ENCODE data around the gene LEF1. TPM values are rescaled to one million over a fixed set of nuclear protein-coding genes. Genes with fewer than 3 reads are reported as not detected.

LEF1 gene
- total and polyA plus RNA-seq, 9 of the 15 experiments (the other 6 are each of a cell fraction or from before 2014, with no cell fraction given), result 15.1 to 81.1 (median 29.7) TPM

DNA sequence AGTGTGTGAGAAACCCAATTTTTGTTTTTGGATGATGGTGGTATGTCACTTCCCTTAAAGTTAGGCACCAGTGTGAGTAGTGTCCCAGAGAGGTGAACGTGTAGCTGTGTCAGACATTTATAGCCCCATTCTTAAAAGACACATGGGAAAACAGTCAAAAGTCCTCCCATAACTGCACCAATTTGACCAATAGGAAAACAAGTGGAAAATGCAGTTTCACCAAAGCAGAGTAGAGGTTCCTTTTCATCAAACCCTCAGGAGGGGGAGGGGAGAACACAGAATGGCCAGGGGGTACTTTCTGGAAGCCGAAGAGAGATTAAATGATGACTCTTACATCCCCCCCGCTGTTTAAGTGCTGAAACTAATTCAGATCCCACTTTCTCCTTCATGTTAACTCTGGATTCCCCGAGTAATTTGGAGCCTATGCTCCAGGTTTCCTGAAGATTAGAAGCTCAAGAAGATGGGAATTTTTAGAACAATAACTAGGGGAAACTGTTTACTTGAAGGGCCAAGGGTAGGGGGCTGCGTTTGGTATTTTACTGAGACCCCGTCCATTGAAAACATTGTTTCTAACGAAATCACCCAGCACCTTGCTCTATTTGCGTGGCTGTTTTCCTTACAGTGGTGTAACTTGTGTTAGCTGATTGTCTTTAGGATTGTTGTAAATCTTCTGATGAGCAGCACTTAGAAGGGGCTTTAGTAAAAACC lies 2.1 kb upstream of the LEF1 start:
- TF ChIP-seq HNRNPLL (IDR thresholded peaks at IDR 0.05; ENCODE audit: low read depth, low read length, poor library complexity, severe bottlenecking), result peak; percentile 49
- no peak for TF ChIP-seq NR2C1 (IDR thresholded peaks at IDR 0.05)
- no peak for TF ChIP-seq NR2C1 (tag; IDR thresholded peaks at IDR 0.05)
- POLR2A ChIA-PET, result no interaction called here
- Histone ChIP-seq H3K27ac (ENCODE audit: extremely low read depth, low read depth, low read length) (no peak overlapping the region), H3K79me2 (ENCODE audit: control insufficient read depth, insufficient read depth, low read length) (peaks cover 22% of the 10 kb centered on the region), H3K9me3 (replicated peaks; ENCODE audit: control insufficient read depth, insufficient read depth, low read depth, low read length) (no peaks in the 10 kb centered on the region), H3K4me3 (no peak overlapping the region), H4K20me1 (replicated peaks; ENCODE audit: control insufficient read depth, insufficient read depth, low read length) (no peaks in the 10 kb centered on the region), H3K27me3 (ENCODE audit: control insufficient read depth in 2 of 2, insufficient read depth in 2 of 2, low read length in 2 of 2) (no peaks in the 10 kb centered on the region), H3K4me2 (ENCODE audit: insufficient read depth, low read length) (peak overlapping the region; percentile 19; the same call in 1 of the 2 replicates), H2AFZ (ENCODE audit: low read depth, low read length) (peak overlapping the region; percentile 81), H3K4me1 (replicated peaks in 1 of 2; ENCODE audit: control insufficient read depth in 2 of 2, insufficient read depth in 2 of 2, low read length in 2 of 2) (peaks cover 6 to 49% of the 10 kb centered on the region in 2 experiments; a peak in 4 of 5 replicates), H3K9ac (ENCODE audit: insufficient read depth in 1 of 2, low read depth in 2 of 2, low read length in 2 of 2) (no peak overlapping the region), H3K9me1 (ENCODE audit: control insufficient read depth, insufficient read depth, low read length) (no peaks in the 10 kb centered on the region), H3K36me3 (ENCODE audit: control insufficient read depth, insufficient read depth, low read length) (no peaks in the 10 kb centered on the region)
- no TSS peak for BruUV-seq (replicated peaks)
- in situ Hi-C loops (cut with MboI) (no loop called here), intact Hi-C loops (cut with micrococcal nuclease) (no loop called here)
- peak; percentile 44 for FAIRE-seq
- WGBS (ENCODE audit: insufficient coverage, low coverage, missing lambda C conversion rate), result 27% methylated on average over 8 of the region's 8 CpGs
- peak in 3 of 4 experiments; percentile 16 to 39 (median 30) for DNase-seq (ENCODE audit: extremely low read depth in 1 of 4, low spot score in 3 of 4)
- CTCF ChIA-PET (ENCODE audit: low intra/inter-chr PET ratio), result no interaction called here
- no peak for ATAC-seq

DNA sequence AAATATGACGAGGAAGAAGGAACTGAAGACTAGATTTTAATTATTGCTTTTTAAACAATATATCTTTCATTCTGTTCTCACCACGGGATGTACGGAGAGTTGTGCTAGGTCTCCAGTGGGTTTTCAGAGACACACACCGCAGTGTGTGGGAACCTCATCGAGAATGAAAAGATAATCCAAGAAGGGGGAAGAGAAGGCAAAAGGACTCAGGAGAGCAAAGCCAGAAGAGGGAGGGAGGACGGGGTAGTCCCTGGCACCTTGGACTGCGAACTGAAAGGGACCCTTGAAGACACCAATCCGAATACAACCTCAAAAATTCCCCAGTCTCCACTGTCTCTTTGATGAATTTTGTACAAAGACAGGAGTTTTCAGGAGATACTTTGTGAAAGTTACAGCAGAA lies 932 bp upstream of the LEF1 start:
- Histone ChIP-seq H4K20me1 (replicated peaks; ENCODE audit: control insufficient read depth, insufficient read depth, low read length) (no peaks in the 10 kb centered on the region), H3K9me1 (ENCODE audit: control insufficient read depth, insufficient read depth, low read length) (no peaks in the 10 kb centered on the region), H2AFZ (ENCODE audit: low read depth, low read length) (peak overlapping the region; percentile 81; the same call in 1 of the 2 replicates), H3K9me3 (replicated peaks; ENCODE audit: control insufficient read depth, insufficient read depth, low read depth, low read length) (no peaks in the 10 kb centered on the region), H3K4me1 (replicated peaks in 1 of 2; ENCODE audit: control insufficient read depth in 2 of 2, insufficient read depth in 2 of 2, low read length in 2 of 2) (peaks cover 11 to 49% of the 10 kb centered on the region in 2 experiments; a peak in 4 of 5 replicates), H3K4me3 (no peak overlapping the region), H3K79me2 (ENCODE audit: control insufficient read depth, insufficient read depth, low read length) (peaks cover 33% of the 10 kb centered on the region), H3K36me3 (ENCODE audit: control insufficient read depth, insufficient read depth, low read length) (peaks cover 7% of the 10 kb centered on the region; the same call in 2 of the 3 replicates), H3K9ac (ENCODE audit: insufficient read depth in 1 of 2, low read depth in 2 of 2, low read length in 2 of 2) (no peak overlapping the region; a peak in 1 of 4 replicates), H3K27me3 (ENCODE audit: control insufficient read depth in 2 of 2, insufficient read depth in 2 of 2, low read length in 2 of 2) (no peaks in the 10 kb centered on the region), H3K27ac (ENCODE audit: extremely low read depth, low read depth, low read length) (no peak overlapping the region), H3K4me2 (ENCODE audit: insufficient read depth, low read length) (no peak overlapping the region)
- CTCF ChIA-PET (ENCODE audit: low intra/inter-chr PET ratio), result no interaction called here
- TF ChIP-seq POLR3G (IDR thresholded peaks at IDR 0.05; ENCODE audit: extremely low read depth, insufficient read length, insufficient replicate concordance) (no peak), RBM34 (IDR thresholded peaks at IDR 0.05; ENCODE audit: borderline replicate concordance, insufficient read depth, low read length) (no peak), ZNF740 (CRISPR knock-in tag; IDR thresholded peaks at IDR 0.05) (no peak), ZNF740 (tag; IDR thresholded peaks at IDR 0.05) (no peak), ZNF561 (CRISPR knock-in tag; conservative IDR thresholded peaks at IDR 0.05) (no peak), PHB2 (IDR thresholded peaks at IDR 0.05; ENCODE audit: low read depth) (no peak), ZNF75A (CRISPR knock-in tag; IDR thresholded peaks at IDR 0.05) (no peak), BACH1 (tag; IDR thresholded peaks at IDR 0.05) (no peak), MEF2A (IDR thresholded peaks at IDR 0.05; ENCODE audit: control insufficient read depth, low read depth, low read length) (no peak), ZC3H8 (IDR thresholded peaks at IDR 0.05) (no peak), BMI1 (IDR thresholded peaks at IDR 0.05; ENCODE audit: low read length) (no peak), CC2D1A (IDR thresholded peaks at IDR 0.05) (no peak), ZNF24 (IDR thresholded peaks at IDR 0.05) (no peak), ZNF551 (CRISPR knock-in tag; IDR thresholded peaks at IDR 0.05) (no peak), RBM14 (IDR thresholded peaks at IDR 0.05; ENCODE audit: borderline replicate concordance, insufficient read depth, low read depth, low read length) (no peak)
- POLR2A ChIA-PET, result no interaction called here
- in situ Hi-C loops (cut with MboI), result loop anchor here (5.0 kb wide), 1 partner anchor 92 kb away; no protein-coding TSS in a partner anchor
- ATAC-seq (no peak), DNase-seq (ENCODE audit: extremely low read depth in 1 of 4, low spot score in 3 of 4) (no peak), FAIRE-seq (no peak)
- intact Hi-C loops (cut with micrococcal nuclease), result loop anchor here (5.0 kb wide), 1 partner anchor 193 kb away; no protein-coding TSS in a partner anchor
- 66% methylated on average over 8 of the region's 8 CpGs for WGBS (ENCODE audit: insufficient coverage, low coverage, missing lambda C conversion rate)
- no TSS peak for BruUV-seq (replicated peaks)

Measured in K562 (cell line).